Mucosa of descending colon (tissue), 3 donors: ENCODE measurements around the gene SRPK2. TPM values are rescaled to one million over a fixed set of nuclear protein-coding genes. Genes with fewer than 3 reads are reported as not detected.
"Not testable (repeated sequence)": the region's sequence is repeated elsewhere in the genome, so short reads cannot be mapped to it uniquely, and the experiment has no call there.

Experiments used
- ATAC-seq: fragments of 200-7000 bp; cut with Tn5 transposase; one replicate; pipeline ENCODE4 v1.9.1; 2020; ENCODE audit warnings: mild to moderate bottlenecking, moderate library complexity
- DNase-seq, 3 donors: peaks; one replicate each; pipeline ENCODE4 v3.0.0-alpha.2; 2020
- H3K36me3 ChIP-seq: fragments of 200-600 bp; one replicate; pipeline ENCODE4 v1.8.0; 2021; ENCODE audit warnings: low read depth, mild to moderate bottlenecking
- H3K4me1 ChIP-seq: fragments of 200-600 bp; one replicate; pipeline ENCODE4 v1.8.0; 2021; ENCODE audit warnings: low read depth, mild to moderate bottlenecking
- H3K4me3 ChIP-seq: fragments of 200-600 bp; one replicate; pipeline ENCODE4 v1.8.0; 2021; ENCODE audit warnings: mild to moderate bottlenecking
- H3K9me3 ChIP-seq: fragments of 200-600 bp; one replicate; pipeline ENCODE4 v1.8.0; 2021; ENCODE audit warnings: mild to moderate bottlenecking
- CTCF ChIP-seq: fragments of 200-600 bp; IDR thresholded peaks from one replicate; pipeline ENCODE4 v1.8.0; 2022; ENCODE audit warnings: antibody characterized with exemption, mild to moderate bottlenecking
- intact Hi-C, 2 donors: fragments of 100-400 bp; cut with DNase I in 1 of 2; cut with micrococcal nuclease in 1 of 2; formaldehyde crosslinking; loops; one replicate each; pipeline versions ENCODE4 v1.11.0 to v1.11.1; 2022; cut with DNase I, micrococcal nuclease
- total RNA-seq, 3 donors: library from RNA; stranded (reverse); fragmentation: NEBNext Ultra II Directional in 2 of 3; extraction: Animal tissue kit (Norgen Biotek cat#: 25700) in 2 of 3; gene quantifications; one replicate each; pipeline versions ENCODE4 v1.2.1 to v1.2.4, GENCODE V29; 2021 to 2023
- donor health status: DM: no; HTN: no; CAD: no; lungs with moderate emphysema.
- donor health status: DM: no; HTN: no; CAD: no.
- donor health status: DM: no; HTN: yes; CAD: no.

Gene SRPK2
- total RNA-seq, 3 donors from 2014 or later = 25.7 to 59.2 (median 31.6) TPM

- DNase-seq = no peak
- Histone ChIP-seq H3K9me3 (no peaks in the 10 kb centered on the region), H3K4me1 (no peaks in the 10 kb centered on the region), H3K36me3 (no peaks in the 10 kb centered on the region), H3K4me3 (no peak overlapping the region)
- TF ChIP-seq CTCF = no peak
- intact Hi-C loops = no loop called here
- ATAC-seq = no peak
Observed at GRCh38 chr7:105245398-105246114, 143.2 kb downstream of the SRPK2 start.

GRCh38 chr7:105244594-105244993 is 144.1 kb downstream of the SRPK2 start:
- ATAC-seq = no peak
- H3K36me3 ChIP-seq = no peaks in the 10 kb centered on the region
- TF ChIP-seq CTCF = no peak
- no peak overlapping the region for H3K4me3 ChIP-seq
- no peaks in the 10 kb centered on the region for H3K4me1 ChIP-seq
- no peak for DNase-seq
- intact Hi-C loops = no loop called here
- no peaks in the 10 kb centered on the region for H3K9me3 ChIP-seq

GRCh38 chr7:105241198-105241597 is 147.5 kb downstream of the SRPK2 start:
- no peak for TF ChIP-seq CTCF
- no peaks in the 10 kb centered on the region for H3K4me1 ChIP-seq

GRCh38 chr7:105238198-105238765 is 150.4 kb downstream of the SRPK2 start:
- Histone ChIP-seq H3K4me3 (no peak overlapping the region), H3K9me3 (no peaks in the 10 kb centered on the region), H3K36me3 (no peaks in the 10 kb centered on the region), H3K4me1 (no peaks in the 10 kb centered on the region)
- no peak for TF ChIP-seq CTCF
- intact Hi-C loops = no loop called here
- DNase-seq (no peak), ATAC-seq (no peak)

More at GRCh38 chr7:105241198-105241597, 147.5 kb downstream of the SRPK2 start:
- H3K36me3 ChIP-seq = no peaks in the 10 kb centered on the region
- DNase-seq (no peak), ATAC-seq (no peak)
- intact Hi-C loops = no loop called here
- no peaks in the 10 kb centered on the region for H3K9me3 ChIP-seq
- H3K4me3 ChIP-seq = no peak overlapping the region

- no peak for TF ChIP-seq CTCF
- no peaks in the 10 kb centered on the region for H3K4me1 ChIP-seq
- intact Hi-C loops = no loop called here
- ATAC-seq (no peak), DNase-seq (no peak)
- H3K36me3 ChIP-seq = no peaks in the 10 kb centered on the region
- no peaks in the 10 kb centered on the region for H3K9me3 ChIP-seq
- H3K4me3 ChIP-seq = no peak overlapping the region
Observed at GRCh38 chr7:105234886-105235285, 153.8 kb downstream of the SRPK2 start.

GRCh38 chr7:105232829-105233291 is 155.9 kb downstream of the SRPK2 start:
- ATAC-seq, H3K9me3 ChIP-seq, intact Hi-C loops, H3K4me3 ChIP-seq, H3K36me3 ChIP-seq, H3K4me1 ChIP-seq, DNase-seq: not testable (repeated sequence)
